Left hindlimb (tissue), 1 donor: ENCODE data around the gene BCL6B.
"Not testable (repeated sequence)": the region's sequence is repeated elsewhere in the genome, so short reads cannot be mapped to it uniquely, and the experiment has no call there.

Experiments used
- DNase-seq: peaks from one replicate; pipeline ENCODE4 v3.0.0-alpha.2; 2018

The BCL6B gene

GRCh38 chr17:7034955-7035590, 12.2 kb downstream of the BCL6B start:
- no peak for DNase-seq

DNA sequence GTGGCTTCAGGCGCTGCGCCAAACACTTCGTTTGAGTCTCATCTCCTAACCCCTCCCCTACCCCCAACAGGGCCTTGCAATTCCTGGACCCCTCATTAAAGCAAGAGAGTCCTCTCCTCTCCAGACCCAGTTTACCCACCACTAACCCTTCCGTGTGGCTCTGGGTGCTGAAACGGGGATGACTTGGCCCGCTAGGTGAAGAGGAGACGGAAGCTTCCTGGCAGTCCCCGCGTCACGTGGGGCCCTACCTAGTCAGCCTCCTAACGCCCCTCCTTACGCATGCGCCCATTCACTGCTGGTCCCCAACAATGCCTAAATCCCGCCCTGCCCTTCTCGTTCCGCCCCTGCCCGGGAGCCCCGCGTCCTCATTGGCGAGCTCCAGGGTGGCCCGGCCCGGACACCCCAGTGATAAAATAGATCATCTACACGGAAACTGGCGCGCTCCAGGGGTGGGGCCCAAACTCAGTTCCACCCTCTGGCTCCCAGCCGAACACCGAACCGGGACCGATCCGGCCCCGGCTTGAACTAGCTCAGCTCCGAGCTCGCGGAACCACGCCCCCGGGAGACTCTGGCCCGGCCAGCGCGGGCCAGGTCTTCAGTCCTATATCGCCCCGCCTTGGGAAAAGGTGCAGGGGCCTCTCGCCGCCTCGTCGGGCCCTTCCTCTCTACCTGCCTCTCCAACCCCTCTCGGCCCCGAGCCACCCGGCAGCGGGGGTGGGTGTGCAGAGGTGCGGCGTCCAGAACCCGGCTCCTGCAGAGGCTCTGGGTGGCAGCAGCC, 12.9 kb downstream of the BCL6B start, which contains the start of gene SLC16A13:
Gene SLC16A13 (plus strand): TSS at position 425 of the 778 bp plus-strand sequence. CDS start 368 bp downstream, outside the sequence.
- peak; percentile 92 for DNase-seq

DNA sequence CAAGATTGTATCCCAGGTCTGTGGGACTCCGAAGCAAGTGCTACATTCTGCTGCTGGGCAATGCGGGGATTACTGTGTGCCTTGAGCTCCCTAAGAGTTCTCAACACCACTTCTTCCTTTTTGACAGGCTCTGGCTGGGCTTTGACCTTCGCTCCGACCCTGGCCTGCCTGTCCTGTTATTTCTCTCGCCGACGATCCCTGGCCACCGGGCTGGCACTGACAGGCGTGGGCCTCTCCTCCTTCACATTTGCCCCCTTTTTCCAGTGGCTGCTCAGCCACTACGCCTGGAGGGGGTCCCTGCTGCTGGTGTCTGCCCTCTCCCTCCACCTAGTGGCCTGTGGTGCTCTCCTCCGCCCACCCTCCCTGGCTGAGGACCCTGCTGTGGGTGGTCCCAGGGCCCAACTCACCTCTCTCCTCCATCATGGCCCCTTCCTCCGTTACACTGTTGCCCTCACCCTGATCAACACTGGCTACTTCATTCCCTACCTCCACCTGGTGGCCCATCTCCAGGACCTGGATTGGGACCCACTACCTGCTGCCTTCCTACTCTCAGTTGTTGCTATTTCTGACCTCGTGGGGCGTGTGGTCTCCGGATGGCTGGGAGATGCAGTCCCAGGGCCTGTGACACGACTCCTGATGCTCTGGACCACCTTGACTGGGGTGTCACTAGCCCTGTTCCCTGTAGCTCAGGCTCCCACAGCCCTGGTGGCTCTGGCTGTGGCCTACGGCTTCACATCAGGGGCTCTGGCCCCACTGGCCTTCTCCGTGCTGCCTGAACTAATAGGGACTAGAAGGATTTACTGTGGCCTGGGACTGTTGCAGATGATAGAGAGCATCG, 15.4 kb downstream of the BCL6B start:
- DNase-seq = no peak

DNA sequence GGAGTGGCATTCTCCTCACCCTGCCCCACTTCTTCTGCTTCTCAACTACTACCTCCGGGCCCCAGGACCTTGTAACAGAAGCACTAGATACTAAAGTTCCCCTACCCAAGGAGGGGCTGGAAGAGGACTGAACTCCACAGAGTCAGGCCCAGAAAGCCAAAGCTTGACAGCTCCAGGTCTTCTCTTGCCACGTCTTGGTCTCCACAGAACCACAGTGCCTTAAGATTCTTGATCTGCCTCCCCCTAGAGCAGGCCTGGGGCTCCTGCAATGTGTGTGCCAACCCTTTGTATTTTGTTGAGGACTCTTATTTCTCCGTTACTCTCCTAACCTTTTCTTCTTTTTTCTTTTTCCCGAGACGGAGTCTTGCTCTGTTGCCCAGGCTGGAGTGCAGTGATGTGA, 17.0 kb downstream of the BCL6B start:
- DNase-seq = no peak

- no peak for DNase-seq
These were observed 19.0 kb downstream of the BCL6B start for GRCh38 chr17:7041607-7042500.

DNA sequence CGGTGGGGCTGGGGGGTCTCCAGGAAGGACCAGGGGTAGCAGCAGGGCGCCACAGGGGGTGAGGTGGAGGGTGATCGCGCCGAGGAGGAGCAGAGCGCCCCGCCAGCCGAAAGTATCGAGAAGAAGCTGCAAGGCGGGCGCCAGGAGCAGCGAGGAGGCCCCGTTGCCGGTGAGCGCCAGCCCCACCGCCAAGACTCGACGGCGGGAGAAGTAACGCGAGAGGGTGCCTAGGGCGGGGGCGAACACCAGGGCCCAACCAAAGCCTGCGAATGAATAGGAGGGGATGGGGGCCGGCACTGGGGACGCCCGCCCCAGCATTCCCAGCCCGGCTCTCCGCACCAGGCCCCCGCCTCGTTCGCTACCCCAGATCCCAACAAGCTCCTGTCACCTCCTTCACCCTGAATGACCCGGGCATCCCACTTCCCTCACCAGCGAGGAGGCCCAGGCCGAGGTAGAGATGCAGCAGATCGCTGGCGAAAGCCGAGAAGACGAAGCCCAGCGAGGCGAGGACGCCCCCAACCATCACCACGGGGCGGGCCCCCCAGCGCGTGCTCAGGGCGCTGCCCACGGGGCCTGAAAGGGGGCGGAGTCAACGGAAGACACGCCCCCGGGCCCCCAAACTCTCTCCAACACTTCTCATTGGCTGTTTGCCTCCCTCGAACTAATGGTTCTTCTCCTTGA, 19.8 kb downstream of the BCL6B start:
- no peak for DNase-seq

DNA sequence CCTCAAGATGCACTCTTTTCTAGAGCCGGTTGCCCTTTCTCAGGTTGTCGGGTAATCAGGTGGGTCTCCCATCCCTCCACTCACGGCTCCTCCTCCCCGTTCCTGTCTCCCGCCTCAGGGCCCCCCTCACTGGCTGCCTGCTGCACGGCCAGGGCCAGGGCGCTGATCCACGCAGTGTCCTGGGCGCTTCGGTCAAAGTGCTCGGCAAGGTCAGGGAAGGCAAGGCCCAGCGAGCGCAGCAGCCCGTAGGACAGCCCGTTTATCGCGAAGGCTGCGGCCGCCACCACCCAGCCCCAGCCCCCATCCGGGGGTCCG, 20.3 kb downstream of the BCL6B start:
- no peak for DNase-seq

GRCh38 chr17:7043497-7044198, 20.8 kb downstream of the BCL6B start, which contains the start of gene SLC16A11:
Gene SLC16A11, minus strand, starts transcription at chr17:7044092. Its CDS starts 579 bp downstream, at chr17:7043513.
- DNase-seq = peak; percentile 52

DNA sequence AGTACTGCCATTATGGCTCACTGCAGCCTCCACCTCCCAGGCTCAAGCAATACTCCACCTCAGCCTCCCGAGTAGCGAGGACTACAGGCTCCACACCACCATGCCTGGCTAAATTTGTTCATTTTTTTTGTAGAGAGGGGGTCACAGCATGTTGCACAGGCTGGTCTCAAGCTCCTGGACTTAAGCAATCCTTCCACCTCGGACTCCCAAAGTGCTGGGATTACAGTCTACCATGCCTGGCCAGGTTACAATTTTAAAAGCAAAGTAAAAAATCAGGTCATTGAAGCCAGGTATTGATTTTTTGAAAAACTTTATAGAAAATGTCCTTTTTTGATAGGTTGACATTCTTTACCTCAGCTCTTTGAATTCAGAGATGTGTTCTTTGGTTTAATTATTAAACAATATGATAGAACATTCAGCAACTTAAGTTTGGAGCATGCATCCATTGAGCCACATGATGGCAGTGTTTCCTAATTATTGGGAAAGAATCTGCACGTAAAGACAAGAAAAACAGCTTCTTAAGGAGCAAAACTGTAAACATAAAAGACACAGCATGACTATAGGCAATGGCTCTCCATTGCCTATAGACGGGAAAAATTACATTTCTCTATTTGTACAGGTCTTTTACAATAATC, 22.8 kb downstream of the BCL6B start:
- DNase-seq = no peak

- no peak for DNase-seq
These were observed 23.4 kb downstream of the BCL6B start for GRCh38 chr17:7046127-7046724.

DNA sequence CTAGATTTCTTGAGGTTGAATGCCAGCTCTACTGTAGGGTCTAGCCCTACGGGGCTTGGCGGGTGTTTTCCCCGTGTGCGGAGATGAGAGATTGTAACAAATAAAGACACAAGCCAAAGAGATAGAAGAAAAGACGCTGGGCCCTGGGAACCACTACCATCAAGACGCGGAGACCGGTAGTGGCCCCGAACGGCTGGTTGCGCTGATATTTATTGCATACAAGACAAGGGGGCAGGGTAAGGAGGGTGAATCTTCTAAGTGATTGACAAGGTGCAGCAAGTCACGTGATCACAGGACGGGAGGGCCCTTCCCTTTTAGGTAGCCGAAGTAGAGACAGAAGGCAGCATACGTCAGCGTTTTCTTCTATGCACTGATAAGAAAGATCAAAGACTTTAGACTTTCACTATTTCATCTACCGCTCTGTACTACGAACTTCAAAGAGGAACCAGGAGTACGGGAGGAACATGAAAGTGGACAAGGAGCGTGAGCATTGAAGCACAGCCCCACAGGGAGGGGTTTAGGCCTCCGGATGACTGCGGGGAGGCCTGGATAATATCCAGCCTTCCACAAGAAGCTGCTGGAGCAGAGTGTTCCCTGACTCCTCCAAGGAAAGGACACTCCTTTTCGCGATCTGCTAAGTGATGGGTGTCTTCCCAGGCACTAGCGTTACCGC, 24.0 kb downstream of the BCL6B start:
- DNase-seq = not testable (repeated sequence)

DNA sequence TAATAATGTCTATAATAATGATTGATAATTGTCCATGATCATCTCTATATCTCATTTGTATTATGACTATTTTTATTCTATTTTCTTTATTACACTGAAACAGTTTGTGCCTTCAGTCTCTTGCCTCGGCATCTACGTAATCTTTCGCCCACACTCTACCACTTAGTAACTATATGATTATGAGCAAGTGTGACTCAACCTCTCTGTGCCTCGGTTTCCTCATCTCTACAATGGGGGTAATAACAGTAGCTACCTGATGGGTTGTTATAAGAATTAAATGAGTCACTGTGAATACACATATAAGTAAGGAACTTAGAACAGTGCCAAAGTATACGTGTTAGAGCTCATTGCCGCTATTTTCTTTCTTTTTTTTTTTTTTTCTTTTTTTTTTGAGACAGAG, 24.7 kb downstream of the BCL6B start:
- DNase-seq = no peak

- no peak for DNase-seq
These were observed 26.1 kb downstream of the BCL6B start for GRCh38 chr17:7048968-7049367.

GRCh38 chr17:7050583-7050982, 27.7 kb downstream of the BCL6B start:
- DNase-seq = not testable (repeated sequence)

DNA sequence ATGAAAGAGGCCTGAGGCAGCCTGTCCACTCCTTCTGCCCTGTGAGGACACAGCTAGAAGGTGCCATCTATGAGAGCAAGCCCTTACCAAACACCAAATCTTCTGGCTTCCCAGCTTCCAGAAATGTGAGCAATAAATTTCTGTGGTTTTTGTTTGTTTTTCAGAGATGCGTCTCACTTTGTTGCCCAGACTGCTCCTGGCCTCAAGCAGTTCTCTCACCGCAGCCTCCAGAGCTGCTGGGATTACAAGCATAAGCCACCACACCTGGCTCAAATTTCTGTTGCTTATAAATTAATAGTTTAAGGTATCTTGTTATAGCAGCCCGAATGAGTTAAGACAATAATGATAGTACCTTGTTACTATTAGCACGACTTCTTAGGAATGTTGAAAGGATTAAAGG, 33.5 kb downstream of the BCL6B start:
- DNase-seq = no peak

DNA sequence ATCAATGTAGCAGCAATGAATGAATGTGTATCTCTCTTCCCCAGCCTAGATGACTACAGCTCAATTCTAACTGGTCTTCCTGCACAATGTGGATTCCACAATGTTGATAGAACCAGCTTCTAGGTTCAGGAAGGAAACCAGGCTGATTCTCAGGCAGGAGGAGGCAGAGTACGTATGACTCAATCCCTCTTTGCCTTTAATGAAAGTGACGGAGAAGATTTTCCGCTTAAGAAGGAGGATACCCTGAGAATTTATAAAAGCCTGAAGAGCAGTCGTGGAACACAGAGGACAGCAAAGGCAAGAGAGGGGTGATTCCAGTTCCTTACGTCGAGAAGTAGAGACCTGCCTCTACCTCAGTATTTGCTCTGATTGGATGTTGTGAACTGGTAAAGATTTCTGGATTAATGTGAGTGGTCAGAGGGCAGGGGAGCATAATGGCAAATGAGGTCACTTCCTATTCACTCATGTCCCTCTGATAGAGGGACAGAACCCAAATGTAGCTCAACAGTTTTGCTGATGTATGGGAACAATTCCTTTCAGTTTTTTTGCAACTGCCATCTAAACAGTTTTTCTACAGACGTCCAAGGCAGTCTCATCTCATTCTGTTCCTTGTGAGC, 36.1 kb downstream of the BCL6B start:
- no peak for DNase-seq

- no peak for DNase-seq
These were observed 37.5 kb downstream of the BCL6B start for GRCh38 chr17:7060165-7060891.

DNA sequence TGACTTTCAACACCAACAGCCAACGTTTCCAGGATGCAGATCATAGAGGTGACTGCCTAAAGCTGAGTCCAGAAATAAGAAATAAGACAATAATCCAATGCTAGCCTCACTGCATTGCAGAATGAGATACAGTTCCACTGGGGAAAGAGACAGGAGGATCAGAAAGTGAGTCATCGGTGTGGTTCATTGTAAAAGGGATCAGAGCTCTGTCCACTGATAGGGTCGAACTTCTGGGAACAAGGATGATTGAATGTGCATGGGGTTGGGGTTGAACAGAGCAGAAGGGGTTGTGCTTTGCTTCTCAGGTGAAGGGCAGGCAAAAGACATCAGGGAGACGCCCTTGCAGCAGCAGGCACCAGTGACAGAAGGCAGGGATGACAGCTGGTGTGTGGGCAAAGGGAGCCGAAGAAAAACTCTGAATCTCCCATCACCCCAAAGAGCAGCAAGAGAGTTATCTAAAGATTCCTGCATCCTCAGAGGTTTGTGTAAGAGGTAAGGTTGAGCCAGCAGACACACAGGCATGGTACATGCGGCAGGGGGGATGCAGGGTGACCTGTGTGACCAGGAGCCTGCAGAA, 40.8 kb downstream of the BCL6B start:
- DNase-seq = no peak
